ENCODE results near the gene RPS6KB1. TPM values are rescaled to one million over a fixed set of nuclear protein-coding genes. Genes with fewer than 3 reads are reported as not detected.
"Not testable (repeated sequence)": the region's sequence is repeated elsewhere in the genome, so short reads cannot be mapped to it uniquely, and the experiment has no call there.

RPS6KB1 gene
- total RNA-seq, 1 experiment from 2014 or later, result 32.3 TPM

DNA sequence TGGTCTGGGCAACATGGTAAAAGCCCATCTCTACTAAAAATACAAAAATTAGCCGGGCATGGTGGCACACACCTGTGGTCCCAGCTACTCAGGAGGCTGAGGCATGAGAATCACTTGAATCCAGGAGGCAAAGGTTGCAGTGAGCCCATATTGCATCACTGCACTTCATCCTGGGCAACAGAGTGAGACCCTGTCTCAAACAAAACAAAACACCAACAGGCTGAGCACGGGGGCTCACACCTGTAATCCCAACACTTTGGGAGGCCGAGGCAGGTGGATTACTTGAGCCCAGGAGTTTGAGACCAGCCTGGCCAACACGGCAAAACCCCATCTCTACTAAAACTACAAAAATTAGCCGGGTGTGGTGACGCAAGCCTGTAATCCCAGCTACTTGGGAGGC is 82.2 kb downstream of the RPS6KB1 start:
- not testable (repeated sequence) for H3K4me1 ChIP-seq (replicated peaks)

DNA sequence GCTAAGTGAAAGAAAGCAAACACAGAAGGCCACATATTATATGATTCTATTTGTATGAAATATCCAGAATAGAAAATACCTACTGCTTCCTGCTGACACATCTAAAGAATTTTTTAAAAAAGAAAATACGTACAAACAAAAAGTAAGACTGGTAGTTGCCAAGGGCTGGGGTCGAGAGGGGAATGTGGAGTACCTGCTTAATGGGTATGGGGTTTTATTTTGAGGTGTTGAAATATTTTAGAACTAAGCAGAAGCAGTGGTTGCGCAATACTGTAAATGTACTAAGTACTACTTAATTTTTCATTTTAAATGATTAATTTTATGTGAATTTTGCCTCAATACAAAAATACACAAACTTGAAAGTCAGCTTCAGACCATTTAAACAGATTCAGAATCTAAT is 103.7 kb downstream of the RPS6KB1 start:
- not testable (repeated sequence) for H3K27me3 ChIP-seq (replicated peaks); H3K4me3 ChIP-seq; DNase-seq (ENCODE audit: low read depth in 1 of 2, low spot score in 2 of 2); H3K9me3 ChIP-seq (replicated peaks); H3K4me1 ChIP-seq (replicated peaks); H3K27ac ChIP-seq; H3K36me3 ChIP-seq

More for the DNA sequence above, 82.2 kb downstream of the RPS6KB1 start:
- H3K27ac ChIP-seq; DNase-seq (ENCODE audit: low read depth in 1 of 2, low spot score in 2 of 2); H3K36me3 ChIP-seq; H3K4me3 ChIP-seq; H3K27me3 ChIP-seq (replicated peaks); H3K9me3 ChIP-seq (replicated peaks): not testable (repeated sequence)

Other genes with a start within 250 kb of the RPS6KB1 start
- gene PTRH2, start 185.7 kb upstream of the RPS6KB1 start, total RNA-seq (2014; rRNA removed; shearing (Covaris generic)), result 40.5 and 45.3 TPM in 2 replicates
- 203 and 228 TPM in 2 replicates for gene VMP1, start 185.5 kb upstream of the RPS6KB1 start, total RNA-seq (2014; rRNA removed; shearing (Covaris generic))
- 7.4 and 12.7 TPM in 2 replicates for gene TUBD1, start 178 bp upstream of the RPS6KB1 start, total RNA-seq (2014; rRNA removed; shearing (Covaris generic))
- gene RNFT1, start 71.6 kb downstream of the RPS6KB1 start, total RNA-seq (2014; rRNA removed; shearing (Covaris generic)), result 42.4 and 43.6 TPM in 2 replicates
- 33.9 and 64.5 TPM in 2 replicates for gene HEATR6, start 185.8 kb downstream of the RPS6KB1 start, total RNA-seq (2014; rRNA removed; shearing (Covaris generic))

Measured in SJSA1 (cell line).